ENCODE data around the gene PANK1. TPM values are rescaled to one million over a fixed set of nuclear protein-coding genes. Genes with fewer than 3 reads are reported as not detected.

Gene PANK1
- total RNA-seq, 1 experiment from 2014 or later = 6.4 TPM

DNA sequence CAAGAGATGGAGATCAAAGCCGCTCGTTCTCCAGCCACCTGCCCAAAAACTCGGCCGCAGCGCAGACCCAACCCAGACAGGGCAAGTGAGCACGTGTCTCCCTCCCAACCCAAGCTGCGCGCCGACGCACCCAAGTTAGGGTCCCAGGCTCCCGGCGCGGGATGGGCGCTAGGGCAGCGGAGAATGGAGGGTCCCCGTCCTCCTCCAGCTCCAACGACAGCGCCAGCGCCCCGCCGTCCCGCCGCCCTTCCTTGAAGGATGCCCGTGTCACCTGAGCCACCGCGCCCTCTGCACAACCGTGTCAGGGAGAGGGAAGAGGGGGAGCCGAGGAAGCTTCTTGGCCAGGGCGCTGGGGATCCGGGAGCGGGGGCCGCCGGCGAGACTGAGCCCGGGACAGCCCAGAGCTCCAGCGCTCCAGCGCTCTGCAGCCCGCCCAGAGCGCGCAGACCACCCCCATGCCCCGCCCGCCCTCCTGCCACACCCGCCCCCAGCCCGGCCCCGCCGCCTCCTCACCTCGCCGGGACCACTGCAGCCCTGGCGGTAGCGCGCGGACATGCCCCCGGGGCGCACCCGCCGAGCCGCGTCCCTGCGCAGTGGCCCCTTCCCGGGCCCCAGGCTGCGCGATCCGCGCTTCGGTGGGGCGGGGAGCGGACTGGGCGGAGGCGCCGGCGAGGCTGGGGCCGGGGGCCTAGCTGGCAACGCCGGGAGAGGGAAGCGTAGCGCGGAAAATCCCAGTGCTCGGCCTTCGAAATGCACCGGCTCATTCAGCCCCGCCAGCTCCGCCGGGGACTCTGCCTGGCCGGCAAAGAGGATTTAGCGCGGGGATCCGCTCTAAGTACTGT is 109.7 kb downstream of the PANK1 start, which contains the start of gene SLC16A12:
Gene SLC16A12, minus strand, starts transcription at position 424 of the 842 bp plus-strand sequence. CDS start 73,016 bp downstream, outside the sequence.
- DNase-seq (ENCODE audit: low read depth) = no peak

DNA sequence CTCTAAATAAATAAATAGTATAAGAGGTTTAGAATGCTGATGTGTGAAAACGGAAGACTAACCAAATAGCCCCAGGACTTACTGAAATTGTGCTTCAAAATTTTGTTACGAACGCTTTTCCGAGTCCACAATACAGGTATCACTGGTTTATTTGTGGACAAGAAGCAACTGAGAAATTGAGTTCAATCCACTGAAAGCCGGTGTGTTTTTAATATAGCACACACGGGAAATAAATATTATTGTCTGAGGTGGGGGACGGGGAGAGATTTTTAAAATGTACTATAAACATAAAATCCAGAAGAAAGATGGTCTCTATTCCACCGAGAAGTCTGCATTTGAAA is 110.2 kb downstream of the PANK1 start:
- no peak for DNase-seq (ENCODE audit: low read depth)

Other genes with a start within 250 kb of the PANK1 start
- 20.8 and 28.7 TPM in 2 replicates for gene IFIT5, start 230.7 kb downstream of the PANK1 start, total RNA-seq (2014; rRNA removed; shearing (Covaris generic))
- under 0.01 and 0.12 TPM in 2 replicates for gene SLC16A12, start 109.6 kb downstream of the PANK1 start, total RNA-seq (2014; rRNA removed; shearing (Covaris generic))
- 39.0 and 54.2 TPM in 2 replicates for gene KIF20B, start 56.3 kb upstream of the PANK1 start, total RNA-seq (2014; rRNA removed; shearing (Covaris generic))

Measured in RPMI7951 (cell line).